ENCODE results near the gene DGLUCY. TPM values are rescaled to one million over a fixed set of nuclear protein-coding genes. Genes with fewer than 3 reads are reported as not detected.

DGLUCY gene
- total RNA-seq, 4 donors from 2014 or later = 58.0 to 125 (median 103) TPM

DNA sequence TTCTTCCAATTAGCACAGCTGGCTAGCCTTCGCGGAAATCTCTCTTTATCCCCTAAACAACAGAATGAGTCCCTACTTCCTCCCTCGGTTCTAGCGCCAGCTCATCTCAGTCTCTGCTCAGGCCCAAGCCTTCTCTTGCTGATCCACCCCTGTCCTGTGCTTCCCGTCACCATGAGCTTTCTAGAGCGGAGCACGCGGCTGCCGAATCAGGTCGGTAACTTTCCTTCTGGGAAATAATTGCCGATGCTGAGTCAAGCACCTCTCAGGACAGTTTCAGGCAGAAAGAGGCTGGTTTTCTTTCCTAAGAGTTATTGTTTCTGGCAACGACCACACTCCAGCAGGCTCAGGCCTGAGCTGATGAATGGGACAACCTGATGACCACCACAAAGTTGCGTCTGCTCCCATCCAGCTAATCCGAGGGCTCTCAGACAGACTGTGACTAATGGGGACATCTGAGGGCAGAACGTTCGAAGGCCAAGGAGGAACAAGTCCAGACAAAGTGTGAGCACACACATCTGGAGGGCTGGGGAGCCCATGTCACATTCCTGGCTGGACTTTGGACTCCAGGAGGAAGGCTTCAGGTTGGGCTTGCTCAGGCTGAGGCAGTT lies 144.2 kb downstream of the DGLUCY start:
- WGBS, 2 donors = 50 to 51% methylated on average over 16 of the region's 16 CpGs
- Histone ChIP-seq H3K9me3 (no peaks in the 10 kb centered on the region), H3K36me3 (no peaks in the 10 kb centered on the region), H3K4me3 (replicated peaks in 1 of 3) (no peak overlapping the region), H3K4me1 (peaks cover 0 to 5% of the 10 kb centered on the region in 2 donors), H3K27me3 (no peaks in the 10 kb centered on the region), H3K27ac (no peak overlapping the region)
- intact Hi-C loops (cut with DNase I) = no loop called here
- DNase-seq = peak; percentile 23 to 42
- TF ChIP-seq, protein P1, sequence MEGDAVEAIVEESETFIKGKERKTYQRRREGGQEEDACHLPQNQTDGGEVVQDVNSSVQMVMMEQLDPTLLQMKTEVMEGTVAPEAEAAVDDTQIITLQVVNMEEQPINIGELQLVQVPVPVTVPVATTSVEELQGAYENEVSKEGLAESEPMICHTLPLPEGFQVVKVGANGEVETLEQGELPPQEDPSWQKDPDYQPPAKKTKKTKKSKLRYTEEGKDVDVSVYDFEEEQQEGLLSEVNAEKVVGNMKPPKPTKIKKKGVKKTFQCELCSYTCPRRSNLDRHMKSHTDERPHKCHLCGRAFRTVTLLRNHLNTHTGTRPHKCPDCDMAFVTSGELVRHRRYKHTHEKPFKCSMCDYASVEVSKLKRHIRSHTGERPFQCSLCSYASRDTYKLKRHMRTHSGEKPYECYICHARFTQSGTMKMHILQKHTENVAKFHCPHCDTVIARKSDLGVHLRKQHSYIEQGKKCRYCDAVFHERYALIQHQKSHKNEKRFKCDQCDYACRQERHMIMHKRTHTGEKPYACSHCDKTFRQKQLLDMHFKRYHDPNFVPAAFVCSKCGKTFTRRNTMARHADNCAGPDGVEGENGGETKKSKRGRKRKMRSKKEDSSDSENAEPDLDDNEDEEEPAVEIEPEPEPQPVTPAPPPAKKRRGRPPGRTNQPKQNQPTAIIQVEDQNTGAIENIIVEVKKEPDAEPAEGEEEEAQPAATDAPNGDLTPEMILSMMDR (IDR thresholded peaks at IDR 0.05) = no peak
- TF ChIP-seq POLR2A (IDR thresholded peaks at IDR 0.05) = no peak

DNA sequence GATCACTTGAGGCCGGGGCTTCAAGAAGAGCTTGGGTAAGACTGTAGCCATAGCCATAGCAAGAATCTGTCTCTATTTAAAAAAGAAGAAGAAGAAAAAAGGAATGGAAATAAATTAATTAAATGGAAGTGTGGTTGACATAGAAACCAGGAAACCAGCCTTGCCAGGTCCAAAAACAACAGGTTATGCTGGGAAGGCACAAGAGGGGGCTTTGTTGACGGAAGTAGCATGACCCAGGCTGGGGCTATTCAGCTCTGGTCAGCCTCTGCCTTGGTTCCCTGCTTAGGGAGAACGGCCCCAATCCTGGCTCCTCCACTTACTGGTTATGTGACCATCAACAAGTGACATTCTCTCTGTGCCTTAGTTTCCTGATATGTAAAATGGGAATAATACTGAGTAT lies 145.0 kb downstream of the DGLUCY start:
- no peak overlapping the region for H3K27ac ChIP-seq

DNA sequence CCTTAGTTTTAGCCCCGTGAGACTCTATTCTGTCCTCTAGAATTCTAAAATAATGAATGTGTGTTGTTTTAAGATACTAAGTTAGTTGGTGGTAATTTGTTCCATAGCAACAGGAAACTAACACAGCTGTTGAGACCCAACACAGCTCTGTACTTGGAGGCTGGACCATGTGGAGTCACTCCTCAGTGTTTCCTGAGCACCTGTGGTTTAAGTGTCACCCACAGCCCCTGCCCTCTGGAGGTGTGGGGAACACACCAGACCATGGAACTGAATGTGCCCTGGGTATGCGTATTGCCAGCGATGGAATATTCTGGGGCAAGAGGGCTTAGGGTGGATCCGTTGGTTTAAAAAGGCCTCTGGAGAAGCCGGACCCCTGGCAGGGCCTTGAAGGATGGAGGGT lies 147.2 kb downstream of the DGLUCY start:
- Histone ChIP-seq H3K27ac (no peak overlapping the region), H3K4me3 (replicated peaks in 1 of 3) (no peak overlapping the region), H3K27me3 (no peaks in the 10 kb centered on the region), H3K4me1 (peaks cover 0 to 10% of the 10 kb centered on the region in 2 donors), H3K36me3 (no peaks in the 10 kb centered on the region), H3K9me3 (no peaks in the 10 kb centered on the region)
- WGBS, 2 donors = 92 to 99% methylated on average over 5 of the region's 5 CpGs
- no peak for DNase-seq
- TF ChIP-seq, protein P1 (IDR thresholded peaks at IDR 0.05) = no peak
- TF ChIP-seq POLR2A (IDR thresholded peaks at IDR 0.05) = no peak
- intact Hi-C loops (cut with DNase I) = no loop called here

More for the DNA sequence above, 145.0 kb downstream of the DGLUCY start:
- 63 to 77% methylated on average over 3 of the region's 3 CpGs for WGBS, 2 donors
- TF ChIP-seq, protein P1 (IDR thresholded peaks at IDR 0.05) = no peak
- TF ChIP-seq POLR2A (IDR thresholded peaks at IDR 0.05) = no peak
- Histone ChIP-seq H3K4me1 (peaks cover 0 to 3% of the 10 kb centered on the region in 2 donors), H3K4me3 (replicated peaks in 1 of 3) (no peak overlapping the region), H3K27me3 (no peaks in the 10 kb centered on the region), H3K36me3 (no peaks in the 10 kb centered on the region), H3K9me3 (no peaks in the 10 kb centered on the region)
- intact Hi-C loops (cut with DNase I) = no loop called here
- no peak for DNase-seq

GRCh38 chr14:91261986-91262549 lies 148.2 kb downstream of the DGLUCY start:
- intact Hi-C loops (cut with DNase I) = no loop called here
- Histone ChIP-seq H3K27ac (no peak overlapping the region), H3K27me3 (no peaks in the 10 kb centered on the region), H3K9me3 (no peaks in the 10 kb centered on the region), H3K4me1 (peaks cover 0 to 10% of the 10 kb centered on the region in 2 donors), H3K36me3 (no peaks in the 10 kb centered on the region), H3K4me3 (replicated peaks in 1 of 3) (no peak overlapping the region)
- 80 to 85% methylated on average over 11 of the region's 11 CpGs for WGBS, 2 donors
- no peak for TF ChIP-seq POLR2A (IDR thresholded peaks at IDR 0.05)
- TF ChIP-seq, protein P1 (IDR thresholded peaks at IDR 0.05) = no peak
- no peak for DNase-seq

GRCh38 chr14:91263329-91263728 lies 149.5 kb downstream of the DGLUCY start:
- Histone ChIP-seq H3K36me3 (no peaks in the 10 kb centered on the region), H3K4me1 (peaks cover 0 to 10% of the 10 kb centered on the region in 2 donors), H3K27ac (no peak overlapping the region), H3K27me3 (no peaks in the 10 kb centered on the region), H3K4me3 (replicated peaks in 1 of 3) (no peak overlapping the region), H3K9me3 (no peaks in the 10 kb centered on the region)
- intact Hi-C loops (cut with DNase I) = no loop called here
- TF ChIP-seq POLR2A (IDR thresholded peaks at IDR 0.05) = no peak
- TF ChIP-seq, protein P1 (IDR thresholded peaks at IDR 0.05) = no peak
- no peak for DNase-seq
- 95 to 98% methylated on average over 2 of the region's 2 CpGs for WGBS, 2 donors
